Measurements from ENCODE around the gene MLLT1.

DNA sequence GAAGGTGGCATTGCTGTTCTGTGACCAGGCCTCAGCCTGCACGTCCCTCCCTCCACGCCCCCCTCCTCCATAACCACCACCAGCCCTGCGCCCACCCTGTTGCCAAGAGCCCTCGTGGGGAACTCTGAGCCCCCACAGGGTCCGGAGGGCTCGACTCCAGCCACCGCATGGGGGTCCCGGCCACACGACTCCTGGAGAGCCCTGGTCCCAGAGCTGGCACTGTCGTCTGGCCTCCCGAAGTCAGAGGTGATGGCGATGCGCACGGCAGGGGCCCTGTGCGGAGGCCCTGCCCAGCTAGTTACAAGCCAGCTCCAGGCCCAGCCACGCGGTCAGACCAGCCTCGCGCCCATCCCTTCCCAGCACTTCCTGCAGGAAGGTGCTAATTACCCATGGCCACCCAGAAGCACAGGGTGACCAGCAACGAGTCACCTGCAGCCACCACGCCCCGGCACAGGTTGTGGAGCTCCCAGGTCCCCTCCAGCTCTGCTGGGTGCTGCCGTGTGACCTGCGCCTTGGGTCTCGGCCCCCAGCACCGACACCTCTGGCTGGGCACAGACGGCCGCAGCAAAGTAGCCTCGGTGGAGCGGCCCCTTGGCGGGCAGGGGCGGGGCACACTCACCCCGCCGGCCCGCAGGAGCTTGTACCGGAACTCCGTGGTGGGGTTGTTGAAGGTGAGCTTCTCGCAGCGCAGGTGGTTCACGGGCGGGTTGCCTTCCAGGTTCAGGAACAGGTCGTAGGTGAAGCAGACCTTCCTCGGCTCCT is 49.6 kb downstream of the MLLT1 start:
- TF ChIP-seq, protein P1, sequence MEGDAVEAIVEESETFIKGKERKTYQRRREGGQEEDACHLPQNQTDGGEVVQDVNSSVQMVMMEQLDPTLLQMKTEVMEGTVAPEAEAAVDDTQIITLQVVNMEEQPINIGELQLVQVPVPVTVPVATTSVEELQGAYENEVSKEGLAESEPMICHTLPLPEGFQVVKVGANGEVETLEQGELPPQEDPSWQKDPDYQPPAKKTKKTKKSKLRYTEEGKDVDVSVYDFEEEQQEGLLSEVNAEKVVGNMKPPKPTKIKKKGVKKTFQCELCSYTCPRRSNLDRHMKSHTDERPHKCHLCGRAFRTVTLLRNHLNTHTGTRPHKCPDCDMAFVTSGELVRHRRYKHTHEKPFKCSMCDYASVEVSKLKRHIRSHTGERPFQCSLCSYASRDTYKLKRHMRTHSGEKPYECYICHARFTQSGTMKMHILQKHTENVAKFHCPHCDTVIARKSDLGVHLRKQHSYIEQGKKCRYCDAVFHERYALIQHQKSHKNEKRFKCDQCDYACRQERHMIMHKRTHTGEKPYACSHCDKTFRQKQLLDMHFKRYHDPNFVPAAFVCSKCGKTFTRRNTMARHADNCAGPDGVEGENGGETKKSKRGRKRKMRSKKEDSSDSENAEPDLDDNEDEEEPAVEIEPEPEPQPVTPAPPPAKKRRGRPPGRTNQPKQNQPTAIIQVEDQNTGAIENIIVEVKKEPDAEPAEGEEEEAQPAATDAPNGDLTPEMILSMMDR (conservative IDR thresholded peaks at IDR 0.05; ENCODE audit: low read length): no peak
- no peak for TF ChIP-seq EZH2phosphoT487 (IDR thresholded peaks at IDR 0.05; ENCODE audit: borderline replicate concordance)

Data from Loucy (cell line).